GM12873 (cell line): Measurements from ENCODE around the gene CHST15.

Experiments
- TF ChIP-seq, protein P1 (sequence below): IDR thresholded peaks from 2 replicates; pipeline ENCODE4 v1.5.1; 2012; ENCODE audit warnings: low read depth, mild to moderate bottlenecking, moderate library complexity, low read length, control low read depth; ENCODE audit not compliant: insufficient read depth; ENCODE audit errors: missing control alignments

CHST15 gene

DNA sequence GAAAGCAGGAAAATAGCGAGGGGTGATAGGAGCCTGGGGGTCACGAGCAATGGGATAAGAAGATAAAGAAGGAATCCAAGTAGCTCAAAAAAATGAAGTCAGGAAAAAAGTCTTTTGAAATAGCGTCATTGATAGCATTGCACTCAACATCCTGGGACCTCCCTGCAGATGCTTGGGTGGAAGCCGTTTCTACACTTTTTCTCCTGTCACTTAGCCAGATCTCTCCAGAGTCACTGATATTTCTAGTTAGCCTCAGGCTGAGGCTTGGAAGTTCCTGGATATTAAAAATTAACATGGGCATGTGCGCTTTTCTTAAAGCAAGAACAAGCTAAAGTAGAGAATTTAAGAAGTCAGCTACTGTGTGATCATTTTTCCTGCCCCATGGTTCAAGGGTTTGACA, 39.5 kb upstream of the CHST15 start:
- TF ChIP-seq, protein P1, sequence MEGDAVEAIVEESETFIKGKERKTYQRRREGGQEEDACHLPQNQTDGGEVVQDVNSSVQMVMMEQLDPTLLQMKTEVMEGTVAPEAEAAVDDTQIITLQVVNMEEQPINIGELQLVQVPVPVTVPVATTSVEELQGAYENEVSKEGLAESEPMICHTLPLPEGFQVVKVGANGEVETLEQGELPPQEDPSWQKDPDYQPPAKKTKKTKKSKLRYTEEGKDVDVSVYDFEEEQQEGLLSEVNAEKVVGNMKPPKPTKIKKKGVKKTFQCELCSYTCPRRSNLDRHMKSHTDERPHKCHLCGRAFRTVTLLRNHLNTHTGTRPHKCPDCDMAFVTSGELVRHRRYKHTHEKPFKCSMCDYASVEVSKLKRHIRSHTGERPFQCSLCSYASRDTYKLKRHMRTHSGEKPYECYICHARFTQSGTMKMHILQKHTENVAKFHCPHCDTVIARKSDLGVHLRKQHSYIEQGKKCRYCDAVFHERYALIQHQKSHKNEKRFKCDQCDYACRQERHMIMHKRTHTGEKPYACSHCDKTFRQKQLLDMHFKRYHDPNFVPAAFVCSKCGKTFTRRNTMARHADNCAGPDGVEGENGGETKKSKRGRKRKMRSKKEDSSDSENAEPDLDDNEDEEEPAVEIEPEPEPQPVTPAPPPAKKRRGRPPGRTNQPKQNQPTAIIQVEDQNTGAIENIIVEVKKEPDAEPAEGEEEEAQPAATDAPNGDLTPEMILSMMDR = no peak

DNA sequence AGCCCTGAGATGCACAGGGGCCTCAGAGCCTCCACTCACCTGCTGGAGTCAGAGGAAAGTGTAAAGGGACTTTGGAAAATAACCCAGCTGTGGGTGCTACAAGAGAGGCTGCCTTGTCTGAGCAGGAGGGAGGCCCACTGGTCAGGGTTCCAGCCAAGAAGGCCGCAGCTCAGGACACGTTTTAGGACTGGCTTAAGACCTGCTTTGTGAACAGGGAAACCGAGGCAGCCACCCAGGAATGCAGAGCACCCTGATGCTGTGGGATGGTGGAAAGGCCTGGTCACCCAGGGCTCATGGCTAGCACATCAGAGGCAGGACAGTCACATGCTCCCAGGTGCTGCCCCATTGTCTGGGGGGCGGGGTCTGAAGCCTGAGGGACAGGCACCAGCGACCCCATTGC, 38.9 kb upstream of the CHST15 start:
- TF ChIP-seq, protein P1 = no peak

DNA sequence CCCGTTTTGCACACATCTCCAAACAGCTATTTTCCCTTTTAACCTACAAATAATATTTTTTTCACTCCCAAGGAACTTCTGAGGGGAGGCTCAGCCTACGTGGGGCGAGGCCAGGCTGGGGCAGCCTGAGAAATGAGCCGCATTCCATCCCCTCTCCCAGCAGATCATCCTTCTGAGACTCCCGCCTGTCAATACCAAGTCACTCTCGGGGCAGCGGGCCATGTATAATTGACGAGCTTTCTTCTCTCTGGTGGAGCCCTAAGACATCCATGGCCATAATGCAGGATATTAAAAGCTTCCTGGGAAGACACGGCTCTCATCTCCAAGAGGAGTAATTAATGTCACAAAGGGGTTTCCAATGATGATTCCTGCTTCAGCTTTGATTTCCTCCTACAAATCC, 37.8 kb upstream of the CHST15 start:
- TF ChIP-seq, protein P1 = no peak

DNA sequence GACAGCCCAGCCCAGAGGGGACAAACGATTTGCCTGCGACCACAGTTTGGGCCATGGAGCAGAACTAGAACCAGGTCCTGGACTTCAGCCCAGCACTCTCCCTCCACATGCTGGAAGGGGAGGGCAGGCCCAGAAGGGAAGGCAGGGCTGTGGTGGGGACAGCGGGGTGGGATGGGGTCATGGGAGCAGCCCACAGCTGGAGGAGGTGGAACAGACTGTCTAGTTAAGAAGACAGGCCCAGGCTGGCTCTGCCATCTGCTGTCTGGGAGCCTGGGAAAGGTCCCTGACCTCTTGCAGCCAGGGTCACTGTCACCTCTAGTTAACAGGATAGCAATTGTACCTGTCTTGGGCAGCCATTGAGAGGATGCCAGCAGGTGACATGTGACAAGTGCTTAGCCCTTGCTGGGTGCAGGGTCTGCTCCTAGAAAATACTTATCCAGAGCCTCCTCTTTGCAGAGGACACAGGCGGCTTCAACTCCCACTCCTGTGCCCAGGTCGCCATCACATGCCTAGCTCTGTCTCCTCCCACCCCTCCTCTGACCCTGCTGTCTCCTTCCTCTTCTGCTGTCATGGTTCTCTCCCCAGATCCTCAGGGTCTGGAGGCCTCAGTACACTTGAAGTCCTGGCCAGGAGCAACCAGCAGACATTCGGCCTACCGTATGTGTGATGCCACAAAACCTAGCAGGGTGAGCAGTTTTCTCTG, 37.0 kb upstream of the CHST15 start:
- TF ChIP-seq, protein P1 = no peak

DNA sequence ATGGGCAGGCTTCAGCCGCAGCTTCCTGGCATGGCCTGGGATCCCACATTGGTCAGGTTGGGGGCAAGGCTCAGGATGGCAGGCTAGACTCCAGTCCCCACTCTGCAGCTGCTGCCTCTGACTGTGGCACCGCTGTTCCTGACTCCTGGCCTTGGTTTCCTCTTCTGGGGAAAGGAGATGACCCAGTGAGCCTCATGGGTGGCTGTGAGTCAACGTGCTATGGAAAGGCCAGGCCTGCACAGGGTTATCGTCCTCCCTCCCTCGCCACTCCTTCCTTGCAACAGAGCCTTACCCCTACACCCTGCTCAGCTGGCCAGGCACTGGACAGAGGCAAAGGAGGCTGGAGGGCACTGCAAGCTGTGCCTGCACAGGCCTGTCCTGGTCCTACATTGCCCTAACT, 36.1 kb upstream of the CHST15 start:
- TF ChIP-seq, protein P1 = no peak

DNA sequence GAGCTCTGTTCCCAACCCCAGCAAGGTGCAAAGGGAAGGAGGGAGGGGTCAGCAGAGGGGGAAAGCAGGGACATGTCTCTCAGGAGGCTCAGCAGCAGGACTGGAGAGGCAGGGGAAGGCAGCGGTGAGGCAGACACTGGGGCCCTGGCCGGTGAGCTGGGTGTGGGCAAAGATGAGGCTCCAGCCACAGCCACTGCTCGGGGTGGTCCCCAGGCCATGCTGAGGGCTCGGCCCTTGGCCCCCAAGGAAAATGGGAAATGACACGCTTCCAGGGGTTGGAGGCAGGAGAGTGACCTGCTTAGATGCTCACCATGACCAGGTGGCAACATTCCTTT, 35.4 kb upstream of the CHST15 start:
- TF ChIP-seq, protein P1 = no peak

DNA sequence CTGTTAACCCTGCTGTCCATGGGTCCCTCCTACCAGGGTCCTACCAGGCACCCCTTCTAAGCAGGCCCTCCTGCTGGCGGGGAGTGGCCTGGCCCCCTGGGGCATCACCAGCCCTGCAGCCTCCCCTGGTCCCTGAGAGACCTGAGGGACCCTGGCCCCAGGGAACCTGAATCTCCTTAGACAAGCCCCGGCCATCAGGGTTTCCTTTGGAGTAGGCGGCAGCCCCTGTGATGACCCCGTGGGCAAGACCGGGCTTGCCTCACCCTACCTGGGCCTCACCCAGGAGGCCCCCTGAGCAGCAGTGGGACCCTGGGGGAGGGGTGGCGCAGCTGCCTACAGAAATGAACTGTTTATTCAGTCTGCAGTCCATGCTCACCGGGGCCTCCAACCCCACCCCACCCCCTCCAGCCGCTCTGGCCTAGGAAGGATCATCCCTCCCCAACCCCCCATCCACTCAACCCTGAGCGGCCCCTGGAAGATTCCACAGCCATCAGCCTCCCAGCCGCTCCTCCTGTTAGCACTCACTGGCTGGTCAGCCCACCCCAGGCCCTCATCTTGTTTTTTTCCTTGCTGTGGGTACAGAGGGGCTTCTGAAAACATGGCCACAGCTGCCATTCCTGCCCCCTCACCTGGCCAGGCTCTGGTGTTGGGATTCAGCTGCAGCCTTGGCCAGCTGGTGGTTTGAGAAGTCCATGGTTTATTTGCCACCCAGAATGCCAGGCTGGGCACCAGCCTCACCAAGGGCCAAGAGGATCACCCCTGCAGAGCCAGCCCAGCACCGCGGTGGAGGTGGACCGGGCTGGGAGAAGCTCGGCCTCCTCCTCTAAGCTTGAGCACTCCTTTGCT, 34.8 kb upstream of the CHST15 start:
- TF ChIP-seq, protein P1 = no peak
